ENCODE data around the gene OPRD1.
"Not testable (repeated sequence)": the region's sequence is repeated elsewhere in the genome, so short reads cannot be mapped to it uniquely, and the experiment has no call there.

Gene OPRD1

DNA sequence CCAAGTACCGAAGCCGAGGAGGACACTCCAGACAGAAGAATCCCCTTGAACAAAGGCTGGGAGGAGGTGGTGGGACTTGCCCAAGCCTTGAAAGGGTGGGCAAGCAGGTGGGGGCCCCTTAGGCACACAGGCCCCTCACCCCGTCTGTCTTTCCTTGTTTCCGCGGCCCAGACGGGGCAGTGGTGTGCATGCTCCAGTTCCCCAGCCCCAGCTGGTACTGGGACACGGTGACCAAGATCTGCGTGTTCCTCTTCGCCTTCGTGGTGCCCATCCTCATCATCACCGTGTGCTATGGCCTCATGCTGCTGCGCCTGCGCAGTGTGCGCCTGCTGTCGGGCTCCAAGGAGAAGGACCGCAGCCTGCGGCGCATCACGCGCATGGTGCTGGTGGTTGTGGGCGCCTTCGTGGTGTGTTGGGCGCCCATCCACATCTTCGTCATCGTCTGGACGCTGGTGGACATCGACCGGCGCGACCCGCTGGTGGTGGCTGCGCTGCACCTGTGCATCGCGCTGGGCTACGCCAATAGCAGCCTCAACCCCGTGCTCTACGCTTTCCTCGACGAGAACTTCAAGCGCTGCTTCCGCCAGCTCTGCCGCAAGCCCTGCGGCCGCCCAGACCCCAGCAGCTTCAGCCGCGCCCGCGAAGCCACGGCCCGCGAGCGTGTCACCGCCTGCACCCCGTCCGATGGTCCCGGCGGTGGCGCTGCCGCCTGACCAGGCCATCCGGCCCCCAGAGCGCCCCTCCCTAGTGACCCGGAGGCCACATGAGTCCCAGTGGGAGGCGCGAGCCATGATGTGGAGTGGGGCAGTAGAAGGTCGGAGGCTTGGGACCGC is 50.8 kb downstream of the OPRD1 start:
- Histone ChIP-seq H3K4me1 (ENCODE audit: insufficient read depth, low read length) (peaks cover 23% of the 10 kb centered on the region), H3K36me3 (ENCODE audit: insufficient read depth, low read length) (no peaks in the 10 kb centered on the region), H2AFZ (ENCODE audit: low read depth, low read length) (no peak overlapping the region), H3K27me3 (ENCODE audit: insufficient read depth, low read length) (peaks cover 2% of the 10 kb centered on the region), H3K4me3 (ENCODE audit: low read length) (no peak overlapping the region), H3K9me3 (ENCODE audit: low read length) (peaks cover 2% of the 10 kb centered on the region)

DNA sequence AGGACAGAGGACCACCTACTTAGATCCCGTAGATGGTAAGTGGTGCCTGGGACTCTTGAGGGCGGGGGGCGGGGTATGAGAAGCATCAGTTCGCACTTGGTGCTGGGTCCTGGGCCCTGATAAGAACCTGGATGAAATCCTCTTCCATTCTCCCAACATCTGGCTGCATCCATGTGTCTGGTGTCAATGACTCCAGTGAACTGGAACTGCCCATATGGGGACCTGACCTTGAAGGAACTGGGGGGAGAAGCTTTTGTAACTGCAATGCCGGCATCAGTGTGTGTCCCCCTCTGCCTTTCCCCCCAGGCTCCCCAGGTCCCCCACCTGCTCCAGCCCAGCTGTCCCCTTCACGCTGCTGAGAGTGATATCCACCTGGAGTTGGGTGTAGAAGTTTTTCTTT is 52.7 kb downstream of the OPRD1 start:
- H2AFZ ChIP-seq (ENCODE audit: low read depth, low read length), result no peak overlapping the region
- no peak overlapping the region for H3K4me3 ChIP-seq (ENCODE audit: low read length)
- peaks cover 23% of the 10 kb centered on the region for H3K4me1 ChIP-seq (ENCODE audit: insufficient read depth, low read length)
- peaks cover 2% of the 10 kb centered on the region for H3K27me3 ChIP-seq (ENCODE audit: insufficient read depth, low read length)
- H3K9me3 ChIP-seq (ENCODE audit: low read length), result peaks cover 2% of the 10 kb centered on the region
- H3K36me3 ChIP-seq (ENCODE audit: insufficient read depth, low read length), result no peaks in the 10 kb centered on the region

DNA sequence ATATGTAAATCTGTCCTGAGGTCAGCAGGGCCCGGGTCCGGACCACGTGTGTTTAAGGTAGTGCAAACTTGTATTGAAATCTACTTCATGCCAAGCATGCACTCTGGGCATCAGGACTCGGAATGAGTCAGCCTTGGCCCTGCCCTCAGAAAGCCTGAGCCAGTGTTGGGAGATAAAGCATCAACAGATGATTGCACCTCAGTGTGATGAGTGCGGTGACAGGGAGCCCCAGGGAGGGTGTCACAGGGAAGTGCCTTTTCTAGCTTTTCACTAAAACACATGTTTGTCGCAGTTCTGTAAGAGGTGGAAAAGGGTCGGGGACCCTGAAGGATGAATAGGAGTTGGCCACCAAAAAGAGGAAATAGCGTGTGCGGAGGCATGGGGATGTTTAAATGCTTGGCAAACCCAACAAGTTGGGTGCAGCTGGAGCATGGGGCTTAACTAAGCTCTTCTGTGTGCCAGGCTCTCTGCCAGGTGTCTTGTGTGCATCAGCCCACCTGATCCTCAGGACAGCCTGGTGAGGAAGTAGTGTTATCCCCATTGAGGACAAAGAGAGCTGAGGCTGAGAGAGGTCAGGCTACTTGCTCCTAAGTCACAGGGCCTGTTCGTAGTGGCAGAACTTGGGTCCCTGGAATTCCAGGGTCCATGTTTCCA is 54.2 kb downstream of the OPRD1 start:
- Histone ChIP-seq H3K4me1 (ENCODE audit: insufficient read depth, low read length) (peaks cover 23% of the 10 kb centered on the region), H3K36me3 (ENCODE audit: insufficient read depth, low read length) (no peaks in the 10 kb centered on the region), H3K9me3 (ENCODE audit: low read length) (peaks cover 2% of the 10 kb centered on the region), H3K27me3 (ENCODE audit: insufficient read depth, low read length) (peaks cover 1% of the 10 kb centered on the region), H3K4me3 (ENCODE audit: low read length) (no peak overlapping the region), H2AFZ (ENCODE audit: low read depth, low read length) (no peak overlapping the region)

GRCh38 chr1:28867850-28868249 is 55.9 kb downstream of the OPRD1 start:
- Histone ChIP-seq H3K4me1 (ENCODE audit: insufficient read depth, low read length) (peaks cover 23% of the 10 kb centered on the region), H2AFZ (ENCODE audit: low read depth, low read length) (no peak overlapping the region), H3K4me3 (ENCODE audit: low read length) (no peak overlapping the region), H3K9me3 (ENCODE audit: low read length) (no peaks in the 10 kb centered on the region), H3K27me3 (ENCODE audit: insufficient read depth, low read length) (no peaks in the 10 kb centered on the region), H3K36me3 (ENCODE audit: insufficient read depth, low read length) (no peaks in the 10 kb centered on the region)

DNA sequence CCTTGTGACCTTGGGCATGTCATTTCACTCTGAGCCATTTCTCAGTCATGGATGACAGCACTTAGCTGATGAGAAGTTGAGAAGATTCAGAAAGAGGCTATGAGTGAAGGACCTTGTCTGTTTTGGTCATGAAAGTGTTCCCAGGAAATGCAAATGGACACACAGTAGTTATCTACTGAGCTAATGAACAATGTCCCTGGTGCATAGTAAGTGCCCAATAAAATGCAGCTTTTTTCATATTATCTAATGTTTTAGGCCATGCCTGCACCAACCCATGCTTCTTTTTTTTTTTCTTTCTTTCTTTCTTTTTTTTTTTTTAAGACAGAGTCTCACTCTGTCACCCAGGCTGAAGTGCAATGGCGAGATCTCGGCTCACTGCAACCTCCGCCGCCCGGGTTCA is 58.0 kb downstream of the OPRD1 start:
- no peaks in the 10 kb centered on the region for H3K36me3 ChIP-seq (ENCODE audit: insufficient read depth, low read length)
- H3K27me3 ChIP-seq (ENCODE audit: insufficient read depth, low read length), result no peaks in the 10 kb centered on the region
- no peak overlapping the region for H2AFZ ChIP-seq (ENCODE audit: low read depth, low read length)
- no peaks in the 10 kb centered on the region for H3K9me3 ChIP-seq (ENCODE audit: low read length)
- no peak overlapping the region for H3K4me3 ChIP-seq (ENCODE audit: low read length)
- H3K4me1 ChIP-seq (ENCODE audit: insufficient read depth, low read length), result peaks cover 13% of the 10 kb centered on the region

DNA sequence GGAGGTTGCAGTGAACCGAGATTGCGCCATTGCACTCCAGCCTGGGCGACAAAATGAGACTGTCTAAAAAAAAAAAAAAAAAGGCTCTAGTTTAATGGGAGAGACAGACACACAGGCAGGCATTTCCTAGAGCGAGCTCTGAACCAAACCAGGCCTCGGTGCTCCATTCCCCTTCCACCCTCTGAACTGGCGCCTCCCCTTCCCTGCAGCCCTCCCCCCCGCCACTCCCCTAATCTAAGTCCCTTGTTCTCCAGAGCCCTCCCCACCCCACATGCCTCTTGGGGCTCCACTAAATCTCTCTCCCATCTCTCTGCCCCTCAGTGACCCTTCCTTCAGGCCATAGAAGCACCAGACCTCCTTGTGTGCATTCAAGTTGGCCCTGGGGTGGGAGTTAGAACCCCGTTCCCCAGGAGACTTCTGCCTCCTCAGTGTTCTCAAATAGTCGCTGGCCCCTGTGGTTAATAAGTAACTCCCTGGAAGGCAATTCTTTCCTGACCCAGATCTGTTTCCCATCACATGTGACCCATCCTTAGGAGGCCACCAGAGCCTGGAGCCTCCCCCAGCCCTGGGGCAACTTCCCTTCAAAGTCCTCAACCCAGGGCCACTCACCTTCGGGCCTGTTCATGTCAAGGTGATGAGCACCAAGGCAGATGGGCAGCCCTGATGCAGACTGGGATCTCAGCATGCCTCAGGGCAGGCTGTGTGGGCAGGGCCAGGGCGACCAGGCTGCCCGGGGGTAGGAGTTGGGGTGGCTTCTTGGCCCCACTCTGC is 59.8 kb downstream of the OPRD1 start:
- no peak overlapping the region for H3K4me3 ChIP-seq (ENCODE audit: low read length)
- H2AFZ ChIP-seq (ENCODE audit: low read depth, low read length), result no peak overlapping the region
- peaks cover 4% of the 10 kb centered on the region for H3K27me3 ChIP-seq (ENCODE audit: insufficient read depth, low read length)
- H3K9me3 ChIP-seq (ENCODE audit: low read length), result no peaks in the 10 kb centered on the region
- H3K36me3 ChIP-seq (ENCODE audit: insufficient read depth, low read length), result no peaks in the 10 kb centered on the region
- H3K4me1 ChIP-seq (ENCODE audit: insufficient read depth, low read length), result no peaks in the 10 kb centered on the region

DNA sequence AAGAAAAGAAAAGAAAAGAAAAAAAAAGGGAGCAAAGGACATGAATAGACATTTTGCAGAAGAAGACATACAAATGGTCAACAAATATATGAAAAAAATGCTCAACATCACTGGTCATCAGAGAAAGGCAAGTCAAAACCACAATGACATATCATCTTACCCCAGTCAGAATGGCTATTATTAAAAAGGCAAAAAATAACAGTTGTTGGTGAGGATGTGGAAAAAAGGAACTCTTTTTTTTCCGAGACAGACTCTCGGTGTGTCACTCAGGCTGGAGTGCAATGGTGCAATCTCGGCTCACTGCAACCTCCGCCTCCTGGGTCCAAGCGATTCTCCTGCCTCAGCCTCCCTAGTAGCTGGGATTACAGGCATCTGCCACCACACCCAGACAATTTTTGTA is 63.2 kb downstream of the OPRD1 start:
- not testable (repeated sequence) for H3K4me1 ChIP-seq (ENCODE audit: insufficient read depth, low read length); H3K36me3 ChIP-seq (ENCODE audit: insufficient read depth, low read length); H3K27me3 ChIP-seq (ENCODE audit: insufficient read depth, low read length); H3K9me3 ChIP-seq (ENCODE audit: low read length); H3K4me3 ChIP-seq (ENCODE audit: low read length); H2AFZ ChIP-seq (ENCODE audit: low read depth, low read length)

DNA sequence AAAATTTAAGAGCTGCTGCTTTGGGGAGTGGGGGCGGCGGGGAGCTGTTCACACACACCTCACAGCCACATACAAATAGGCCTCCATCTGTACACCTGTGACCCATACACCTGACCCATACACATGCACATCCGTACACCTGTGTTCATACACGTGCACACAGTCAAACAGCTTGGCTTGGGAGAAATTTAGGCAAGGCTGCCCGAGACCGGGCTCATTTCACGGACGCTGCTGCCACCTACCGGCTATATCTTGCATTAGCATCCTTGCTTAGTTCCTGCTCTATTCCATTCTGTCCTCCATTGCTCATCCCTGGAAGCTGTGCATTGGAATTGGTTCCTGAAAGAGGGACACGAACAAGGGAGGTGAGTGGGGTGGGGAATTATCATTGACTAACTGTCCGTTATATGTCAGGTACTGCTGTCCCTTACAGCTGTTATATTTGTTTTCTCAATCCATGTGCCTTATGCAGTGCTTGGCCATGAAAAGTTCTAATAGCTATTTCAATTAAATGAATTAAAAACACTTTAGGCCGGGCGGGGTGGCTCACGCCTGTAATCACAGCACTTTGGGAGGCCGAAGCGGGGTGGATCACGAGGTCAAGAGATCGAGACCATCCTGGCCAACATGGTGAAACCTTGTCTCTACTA is 65.3 kb downstream of the OPRD1 start:
- Histone ChIP-seq H3K27me3 (ENCODE audit: insufficient read depth, low read length) (peaks cover 4% of the 10 kb centered on the region), H3K9me3 (ENCODE audit: low read length) (no peaks in the 10 kb centered on the region), H2AFZ (ENCODE audit: low read depth, low read length) (no peak overlapping the region), H3K36me3 (ENCODE audit: insufficient read depth, low read length) (no peaks in the 10 kb centered on the region), H3K4me1 (ENCODE audit: insufficient read depth, low read length) (no peaks in the 10 kb centered on the region), H3K4me3 (ENCODE audit: low read length) (no peak overlapping the region)

DNA sequence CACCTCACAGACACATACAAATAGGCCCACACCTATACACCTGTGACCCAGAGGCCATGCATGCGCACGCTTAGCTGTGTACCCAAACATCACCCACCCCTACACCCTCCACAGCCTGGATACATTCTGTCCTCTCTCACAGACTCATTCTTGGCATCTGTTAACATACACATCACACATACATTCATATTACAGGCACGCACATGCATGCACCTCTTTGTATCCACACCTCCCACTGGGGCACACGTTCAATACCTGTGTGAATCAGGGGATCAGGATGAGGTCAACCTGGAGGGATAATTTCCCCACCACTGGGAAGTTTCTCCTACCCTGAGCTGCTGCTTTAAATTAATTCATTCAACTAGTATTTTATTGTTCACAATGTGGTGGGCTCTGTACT is 66.8 kb downstream of the OPRD1 start:
- Histone ChIP-seq H3K9me3 (ENCODE audit: low read length) (no peaks in the 10 kb centered on the region), H3K27me3 (ENCODE audit: insufficient read depth, low read length) (peaks cover 4% of the 10 kb centered on the region), H3K4me1 (ENCODE audit: insufficient read depth, low read length) (peaks cover under 1% of the 10 kb centered on the region), H3K4me3 (ENCODE audit: low read length) (no peak overlapping the region), H2AFZ (ENCODE audit: low read depth, low read length) (no peak overlapping the region), H3K36me3 (ENCODE audit: insufficient read depth, low read length) (no peaks in the 10 kb centered on the region)

- H2AFZ ChIP-seq (ENCODE audit: low read depth, low read length), result no peak overlapping the region
- H3K4me1 ChIP-seq (ENCODE audit: insufficient read depth, low read length), result peaks cover 11% of the 10 kb centered on the region
- no peaks in the 10 kb centered on the region for H3K36me3 ChIP-seq (ENCODE audit: insufficient read depth, low read length)
- peaks cover 2% of the 10 kb centered on the region for H3K27me3 ChIP-seq (ENCODE audit: insufficient read depth, low read length)
- H3K9me3 ChIP-seq (ENCODE audit: low read length), result no peaks in the 10 kb centered on the region
- no peak overlapping the region for H3K4me3 ChIP-seq (ENCODE audit: low read length)
These were observed 70.1 kb downstream of the OPRD1 start for GRCh38 chr1:28882009-28882628.

DNA sequence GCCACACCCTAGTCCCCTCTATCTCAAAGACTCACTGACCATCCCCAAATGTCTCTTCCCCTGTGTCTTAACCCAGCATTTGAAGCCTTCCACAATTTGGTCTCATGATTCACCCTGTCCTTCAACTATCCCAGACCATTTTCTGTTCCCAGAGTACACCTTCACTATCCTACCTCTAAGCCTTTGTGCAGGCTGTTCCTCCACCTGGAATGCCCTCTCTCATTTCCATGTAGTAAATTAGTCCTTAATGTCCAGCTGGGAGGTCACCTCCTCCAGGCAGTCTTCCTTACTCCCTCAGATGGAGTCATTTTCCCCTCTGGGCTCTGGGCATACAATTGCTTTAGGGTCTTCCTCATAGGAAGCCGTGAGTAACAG is 71.3 kb downstream of the OPRD1 start:
- H3K4me3 ChIP-seq (ENCODE audit: low read length), result no peak overlapping the region
- no peaks in the 10 kb centered on the region for H3K36me3 ChIP-seq (ENCODE audit: insufficient read depth, low read length)
- peaks cover 4% of the 10 kb centered on the region for H3K27me3 ChIP-seq (ENCODE audit: insufficient read depth, low read length)
- no peaks in the 10 kb centered on the region for H3K9me3 ChIP-seq (ENCODE audit: low read length)
- no peak overlapping the region for H2AFZ ChIP-seq (ENCODE audit: low read depth, low read length)
- peaks cover 15% of the 10 kb centered on the region for H3K4me1 ChIP-seq (ENCODE audit: insufficient read depth, low read length)

DNA sequence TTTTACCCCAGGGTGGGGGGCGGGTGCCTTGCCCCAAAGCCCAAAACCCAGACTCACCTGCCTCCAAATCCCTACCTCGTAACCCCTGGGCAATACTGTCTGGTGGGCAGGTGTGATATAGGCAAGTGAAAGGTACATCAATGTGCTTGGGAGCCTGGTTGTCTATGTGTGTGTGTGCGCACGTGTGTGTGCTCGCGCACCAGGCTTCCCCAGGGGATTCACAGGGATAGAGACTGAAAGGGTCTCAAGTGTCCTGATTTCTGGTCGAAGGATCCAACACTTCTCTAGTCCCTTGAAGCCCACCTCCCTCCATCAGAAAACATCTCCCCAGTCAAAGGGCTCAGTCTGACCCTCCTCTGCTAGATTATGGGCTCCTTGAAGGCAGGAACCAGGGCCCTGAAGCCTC is 73.5 kb downstream of the OPRD1 start:
- H2AFZ ChIP-seq (ENCODE audit: low read depth, low read length), result no peak overlapping the region
- peaks cover 5% of the 10 kb centered on the region for H3K27me3 ChIP-seq (ENCODE audit: insufficient read depth, low read length)
- H3K36me3 ChIP-seq (ENCODE audit: insufficient read depth, low read length), result no peaks in the 10 kb centered on the region
- H3K9me3 ChIP-seq (ENCODE audit: low read length), result no peaks in the 10 kb centered on the region
- H3K4me1 ChIP-seq (ENCODE audit: insufficient read depth, low read length), result peaks cover 15% of the 10 kb centered on the region
- H3K4me3 ChIP-seq (ENCODE audit: low read length), result no peak overlapping the region
